Stimulated activated CD8-positive, alpha-beta memory T cell treated with anti-CD3 and anti-CD28 coated beads, Interleukin-2, amount 100 ng/mL, for 1 hour (primary cell): Measurements from ENCODE around the gene KCNQ2.

Experiments
- DNase-seq, 2 donors: peaks; one replicate each; pipeline ENCODE4 v3.0.0-alpha.2; 2020; ENCODE audit warnings: low read depth in 2 of 2

KCNQ2 gene

DNA sequence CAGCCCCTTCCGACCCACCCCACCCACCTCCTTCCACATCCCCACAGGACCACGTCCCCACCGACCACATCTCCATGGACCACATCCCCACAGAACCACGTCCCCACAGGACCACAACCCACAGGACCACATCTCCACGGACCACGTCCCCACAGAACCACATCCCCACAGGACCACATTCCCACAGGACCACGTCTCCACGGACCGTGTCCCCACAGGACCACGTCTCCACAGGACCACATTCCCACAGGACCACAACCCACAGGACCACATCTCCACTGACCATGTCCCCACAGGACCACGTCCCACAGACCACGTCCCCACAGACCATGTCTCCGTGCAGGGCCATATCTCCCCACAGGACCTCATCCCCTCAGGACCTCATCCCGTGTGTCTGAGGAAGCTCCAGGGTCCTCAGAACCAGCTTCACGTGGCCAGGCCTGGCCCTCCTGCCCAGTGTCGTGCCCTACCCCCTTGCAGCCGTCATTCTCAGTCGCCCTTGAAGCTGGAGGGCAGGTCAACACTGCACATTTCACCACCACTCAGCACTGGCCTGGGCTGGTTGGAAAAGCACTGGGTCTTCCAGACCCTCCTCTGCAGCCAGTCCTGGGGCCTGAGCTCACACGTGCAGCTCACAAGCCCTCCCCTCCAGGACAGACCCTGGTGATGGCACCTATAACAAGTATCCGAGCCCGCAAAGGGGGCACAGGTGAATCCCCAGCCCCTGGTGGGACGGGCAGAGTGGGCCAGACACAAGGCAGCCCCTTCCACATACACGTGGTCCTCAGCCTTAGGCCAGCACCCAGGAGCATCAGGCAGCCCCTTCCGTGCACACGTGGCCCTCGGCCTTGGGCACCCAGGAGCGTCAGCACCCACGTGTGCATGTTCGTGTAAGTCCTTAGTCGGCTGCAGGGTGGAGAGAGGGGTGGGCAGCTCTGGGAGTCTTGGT is 115.2 kb downstream of the KCNQ2 start:
- no peak for DNase-seq

DNA sequence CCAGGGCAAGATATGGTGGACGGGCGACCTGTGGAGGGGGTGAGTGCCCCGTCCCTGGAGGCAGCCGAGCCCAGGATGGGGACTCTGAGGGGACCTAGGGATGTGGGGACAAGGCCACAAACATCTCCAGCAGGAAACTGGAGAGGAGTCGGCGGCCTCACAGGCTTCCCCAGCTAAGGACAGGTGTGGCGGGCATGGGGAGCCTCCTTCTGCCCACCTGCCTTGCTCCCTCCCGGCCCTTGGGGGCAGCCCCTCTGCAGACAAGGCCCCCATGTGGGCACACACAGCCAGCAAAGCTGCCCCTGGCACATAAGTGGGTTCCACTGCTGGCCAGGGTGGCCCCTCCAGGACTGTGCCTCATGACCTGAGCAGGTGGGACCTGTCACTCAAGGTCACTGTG is 115.9 kb downstream of the KCNQ2 start:
- no peak for DNase-seq

DNA sequence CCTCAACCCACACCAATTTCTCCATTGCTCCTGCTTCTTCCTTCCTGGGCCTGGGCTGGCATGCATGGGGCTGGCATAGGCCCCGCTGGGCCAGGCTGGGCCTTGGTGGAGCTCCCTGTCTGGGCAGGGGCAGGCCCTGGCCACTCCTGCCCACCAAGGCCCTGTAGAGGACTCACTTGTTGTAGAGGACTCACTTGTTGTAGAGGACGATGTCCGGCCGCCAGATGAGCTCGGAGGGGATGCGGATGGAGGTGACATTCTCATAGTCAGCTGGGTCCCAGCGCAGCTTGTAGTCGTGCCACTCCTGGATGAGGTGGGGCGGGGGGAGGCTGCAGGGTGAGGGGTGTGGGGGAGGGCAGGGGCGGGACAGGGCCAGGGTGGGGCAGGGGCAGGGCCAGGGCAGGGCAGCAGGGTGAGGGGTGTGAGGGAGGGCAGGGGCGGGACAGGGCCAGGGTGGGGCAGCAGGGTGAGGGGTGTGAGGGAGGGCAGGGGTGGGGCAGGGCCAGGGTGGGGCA is 116.6 kb downstream of the KCNQ2 start:
- no peak for DNase-seq

DNA sequence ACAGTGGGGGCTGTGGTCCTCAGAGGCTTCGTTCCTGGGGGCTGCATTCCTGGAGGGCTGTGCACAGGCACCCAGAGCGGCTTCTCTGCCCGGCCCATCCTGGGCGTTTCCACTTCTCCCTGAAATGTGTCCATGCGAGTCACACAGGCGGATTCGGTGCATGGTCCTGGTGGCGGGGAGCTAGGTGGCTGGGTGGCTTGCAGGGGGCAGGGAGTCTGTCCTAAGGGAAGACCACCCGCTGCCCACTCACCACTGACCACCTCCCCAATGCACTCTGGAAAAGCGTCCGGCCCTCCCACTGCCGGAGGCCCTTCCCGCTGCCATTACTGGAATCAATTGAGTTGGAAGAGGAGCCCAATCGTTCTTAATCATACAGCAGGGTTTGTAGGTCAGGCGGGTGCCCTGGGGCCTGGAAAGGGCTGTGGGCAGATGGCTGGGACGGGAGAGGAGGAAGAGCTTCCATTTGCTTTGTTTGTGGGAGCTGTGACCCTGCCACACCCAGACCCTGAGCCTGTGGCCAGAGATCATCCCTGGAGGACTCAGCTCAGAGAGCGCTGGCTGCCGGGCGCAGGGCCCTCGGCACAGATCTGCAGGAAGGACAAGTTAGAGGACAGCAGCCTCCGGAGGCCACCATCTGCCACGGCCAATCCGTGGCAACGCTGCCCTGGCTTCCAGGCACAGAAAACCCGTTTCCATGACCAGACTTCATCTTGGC is 117.7 kb downstream of the KCNQ2 start:
- DNase-seq, result no peak

DNA sequence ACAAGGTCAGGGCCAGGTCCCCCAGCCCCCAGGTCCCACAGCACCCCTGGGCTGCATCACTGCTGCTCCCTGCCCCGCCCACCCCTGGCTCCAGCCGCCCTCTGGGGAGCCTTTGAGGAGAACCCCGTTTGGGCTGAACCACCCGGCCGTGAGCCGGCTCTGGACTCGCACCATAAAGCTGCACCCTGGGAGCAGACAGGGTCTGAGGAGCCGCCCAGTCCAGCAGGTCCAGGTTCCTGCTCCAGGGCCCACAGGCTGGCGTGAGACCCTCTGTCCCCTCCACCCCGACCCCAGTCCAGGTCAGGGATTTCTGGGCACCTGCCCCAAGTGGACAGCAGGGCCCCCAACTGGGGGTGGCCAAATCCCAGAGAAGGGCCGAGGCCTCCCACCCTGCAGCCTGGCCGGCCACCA is 119.6 kb downstream of the KCNQ2 start:
- no peak for DNase-seq

DNA sequence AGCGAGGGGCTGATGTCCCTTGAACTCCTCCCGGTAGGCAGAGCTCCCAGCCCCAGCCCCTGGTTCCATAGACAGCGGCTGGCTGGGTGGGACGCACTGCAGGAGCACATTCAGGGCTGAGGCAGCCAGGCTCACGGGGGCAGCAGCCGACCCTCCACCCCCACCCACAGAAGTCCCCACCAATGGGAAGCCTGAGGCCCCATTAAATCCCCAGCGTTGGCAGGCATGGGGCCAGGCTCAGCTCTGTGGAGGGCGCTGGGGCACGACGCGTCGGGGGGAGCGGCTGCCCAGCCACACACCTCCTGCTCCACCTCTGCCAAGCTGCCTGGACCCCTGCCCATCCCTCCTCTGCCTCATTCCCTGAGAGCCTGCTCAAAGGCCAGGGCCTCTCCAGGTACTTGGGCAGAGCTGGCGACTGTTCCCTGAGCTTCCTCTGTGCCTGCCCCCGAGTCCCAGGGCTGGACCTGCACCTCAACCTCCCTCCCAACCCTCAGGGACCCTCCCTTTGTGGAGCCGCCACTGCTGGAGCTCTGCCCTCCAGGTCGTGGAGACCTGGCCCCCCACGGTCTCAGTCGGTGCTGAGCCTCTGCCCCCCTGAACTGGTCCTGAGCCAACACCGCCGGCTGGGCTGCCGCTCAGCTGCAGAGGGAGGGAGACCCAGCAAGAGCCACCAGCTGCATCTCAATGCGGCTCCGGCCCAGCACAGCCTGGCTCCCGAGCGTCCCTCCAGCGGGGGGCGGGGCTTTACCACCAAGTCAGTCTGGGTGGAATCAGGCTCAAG is 120.5 kb downstream of the KCNQ2 start:
- DNase-seq, result no peak

DNA sequence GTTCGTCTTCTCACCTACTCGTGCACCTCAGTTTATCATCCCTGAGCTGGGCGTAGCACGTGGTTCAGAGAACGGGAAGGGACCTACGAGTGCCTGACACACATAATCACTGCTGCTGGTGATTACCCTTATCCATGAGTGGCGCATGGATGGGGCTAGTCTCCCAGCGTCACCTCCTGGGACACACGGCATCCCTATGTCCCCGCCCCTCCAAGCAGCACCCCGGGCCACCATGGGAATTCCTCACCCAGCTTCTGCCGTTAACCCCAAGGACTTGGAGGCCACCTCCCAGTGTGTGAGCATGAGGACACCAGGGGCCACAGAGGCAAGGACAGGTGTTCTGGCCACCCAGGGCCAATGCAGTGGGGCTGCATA is 121.1 kb downstream of the KCNQ2 start:
- no peak for DNase-seq

DNA sequence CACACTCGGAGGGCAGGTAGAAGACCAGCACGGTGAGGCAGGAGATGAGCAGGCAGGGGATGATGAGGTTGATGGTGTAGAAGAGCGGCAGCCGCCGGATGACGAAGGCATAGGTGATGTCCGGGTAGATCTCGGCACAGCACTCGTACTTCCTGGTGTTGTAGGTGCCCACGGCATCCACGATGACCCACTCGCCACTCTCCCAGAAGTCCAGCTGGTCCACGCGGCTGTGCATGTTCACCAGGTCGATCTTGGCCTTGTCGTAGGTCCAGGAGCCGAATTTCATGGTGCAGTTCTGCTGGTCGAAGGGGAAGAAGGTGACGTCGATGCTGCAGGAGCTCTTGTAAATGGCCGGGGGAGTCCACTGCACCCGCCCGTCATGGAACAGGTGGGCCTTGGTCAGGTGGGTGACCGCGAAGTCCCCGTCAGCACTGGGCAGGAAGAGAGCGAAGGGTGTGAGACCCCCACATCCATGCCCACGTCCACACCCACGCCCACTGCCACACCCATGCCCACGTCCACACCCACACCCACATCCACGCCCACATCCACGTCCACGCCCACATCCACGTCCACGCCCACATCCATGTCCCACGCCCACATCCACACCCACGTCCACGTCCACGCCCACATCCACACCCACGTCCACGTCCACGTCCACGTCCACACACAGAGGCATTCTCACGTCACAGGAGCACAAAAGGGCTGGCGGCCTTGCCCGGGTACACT is 121.7 kb downstream of the KCNQ2 start:
- no peak for DNase-seq
